MM.1S (cell line): Measurements from ENCODE around the gene DGCR8.

Experiments
- DNase-seq: peaks from one replicate; pipeline ENCODE4 v3.0.0-alpha.2; 2015
- H2AFZ ChIP-seq: fragments of 300-600 bp; sonication (generic); 2 replicates; pipeline ENCODE4 v1.6.0; 2016; ENCODE audit warnings: antibody characterized with exemption, low read length
- H3F3A ChIP-seq: fragments of 300-600 bp; sonication (generic); 2 replicates; pipeline ENCODE4 v1.6.1; 2016; ENCODE audit warnings: mild to moderate bottlenecking, antibody characterized with exemption, low read length, moderate library complexity, mixed read lengths; ENCODE audit not compliant: insufficient read depth
- H3K27ac ChIP-seq: fragments of 300-600 bp; sonication (generic); 2 replicates; pipeline ENCODE4 v1.5.1; 2016; ENCODE audit warnings: mild to moderate bottlenecking, low read length
- H3K27me3 ChIP-seq: fragments of 300-600 bp; sonication (generic); replicated peaks from 2 replicates; pipeline ENCODE4 v1.6.0; 2016; ENCODE audit warnings: low read length; ENCODE audit not compliant: insufficient read depth
- H3K36me3 ChIP-seq: fragments of 300-600 bp; sonication (generic); replicated peaks from 2 replicates; pipeline ENCODE4 v1.6.1; 2016; ENCODE audit warnings: mild to moderate bottlenecking, low read length, mixed read lengths; ENCODE audit not compliant: insufficient read depth
- H3K4me1 ChIP-seq: fragments of 300-600 bp; sonication (generic); 2 replicates; pipeline ENCODE4 v1.6.1; 2016; ENCODE audit warnings: low read length, mixed read lengths
- H3K4me2 ChIP-seq: fragments of 300-600 bp; sonication (generic); 2 replicates; pipeline ENCODE4 v1.6.0; 2016; ENCODE audit warnings: low read depth, low read length
- H3K4me3 ChIP-seq: fragments of 300-600 bp; sonication (generic); 2 replicates; pipeline ENCODE4 v1.5.1; 2016; ENCODE audit warnings: low read length, mixed read lengths
- H3K79me2 ChIP-seq: fragments of 300-600 bp; sonication (generic); 2 replicates; pipeline ENCODE4 v1.6.1; 2016; ENCODE audit warnings: mixed run types, low read length, mixed read lengths
- H3K9ac ChIP-seq: fragments of 300-600 bp; sonication (generic); 2 replicates; pipeline ENCODE4 v1.6.1; 2016; ENCODE audit warnings: low read length, mixed read lengths
- H3K9me2 ChIP-seq: fragments of 300-600 bp; sonication (generic); replicated peaks from 2 replicates; pipeline ENCODE4 v1.6.1; 2016; ENCODE audit warnings: mild to moderate bottlenecking, low read length, mixed read lengths; ENCODE audit not compliant: insufficient read depth
- H3K9me3 ChIP-seq: fragments of 300-600 bp; sonication (generic); replicated peaks from 2 replicates; pipeline ENCODE4 v1.6.1; 2016; ENCODE audit warnings: mild to moderate bottlenecking, low read length, mixed read lengths; ENCODE audit not compliant: insufficient read depth
- H4K20me1 ChIP-seq: fragments of 300-600 bp; sonication (generic); 2 replicates; pipeline ENCODE4 v1.6.1; 2016; ENCODE audit warnings: mild to moderate bottlenecking, low read length, moderate library complexity, mixed read lengths; ENCODE audit not compliant: insufficient read depth
- CTCF ChIP-seq: fragments of 300-600 bp; sonication (generic); IDR thresholded peaks from 2 replicates; pipeline ENCODE4 v1.5.1; 2016; ENCODE audit warnings: antibody characterized with exemption, low read length, mixed read lengths
- EZH2 ChIP-seq: fragments of 300-600 bp; sonication (generic); optimal IDR thresholded peaks from 2 replicates; pipeline ENCODE3; 2017; ENCODE audit warnings: low read depth, mild to moderate bottlenecking, antibody characterized with exemption, low read length, mixed read lengths
- EZH2phosphoT487 ChIP-seq: fragments of 300-600 bp; sonication (generic); IDR thresholded peaks from 2 replicates; pipeline ENCODE4 v1.6.1; 2018; ENCODE audit warnings: antibody characterized with exemption, low read length

Gene DGCR8

GRCh38 chr22:20102203-20102780 lies 22.3 kb downstream of the DGCR8 start:
- DNase-seq = no peak
- no peak overlapping the region for H3K4me3 ChIP-seq
- no peak overlapping the region for H3K27ac ChIP-seq
- H3K4me1 ChIP-seq = no peaks in the 10 kb centered on the region
- H3K4me2 ChIP-seq = no peak overlapping the region
- H4K20me1 ChIP-seq = no peaks in the 10 kb centered on the region
- TF ChIP-seq EZH2 (no peak), EZH2phosphoT487 (no peak), CTCF (no peak)
- no peaks in the 10 kb centered on the region for H3K9me3 ChIP-seq
- no peaks in the 10 kb centered on the region for H3F3A ChIP-seq
- H2AFZ ChIP-seq = no peak overlapping the region
- no peak overlapping the region for H3K9ac ChIP-seq
- peaks cover 12% of the 10 kb centered on the region for H3K36me3 ChIP-seq
- H3K79me2 ChIP-seq = peaks cover 54% of the 10 kb centered on the region
- no peaks in the 10 kb centered on the region for H3K9me2 ChIP-seq
- no peaks in the 10 kb centered on the region for H3K27me3 ChIP-seq

GRCh38 chr22:20105456-20106204 lies 25.6 kb downstream of the DGCR8 start:
- no peak overlapping the region for H3K27ac ChIP-seq
- H3K79me2 ChIP-seq = peaks cover 35% of the 10 kb centered on the region
- H2AFZ ChIP-seq = no peak overlapping the region
- peaks cover 12% of the 10 kb centered on the region for H3F3A ChIP-seq
- no peak for DNase-seq
- H3K4me3 ChIP-seq = no peak overlapping the region
- no peaks in the 10 kb centered on the region for H3K27me3 ChIP-seq
- H3K9ac ChIP-seq = no peak overlapping the region
- H3K36me3 ChIP-seq = peaks cover 9% of the 10 kb centered on the region
- no peaks in the 10 kb centered on the region for H3K9me2 ChIP-seq
- H3K4me2 ChIP-seq = no peak overlapping the region
- no peaks in the 10 kb centered on the region for H3K9me3 ChIP-seq
- no peaks in the 10 kb centered on the region for H3K4me1 ChIP-seq
- no peaks in the 10 kb centered on the region for H4K20me1 ChIP-seq
- TF ChIP-seq EZH2 = no peak

GRCh38 chr22:20106205-20106848 lies 26.3 kb downstream of the DGCR8 start:
- peaks cover 16% of the 10 kb centered on the region for H3F3A ChIP-seq
- H3K4me2 ChIP-seq = no peak overlapping the region
- peaks cover 32% of the 10 kb centered on the region for H3K79me2 ChIP-seq
- no peaks in the 10 kb centered on the region for H3K9me3 ChIP-seq
- H3K27me3 ChIP-seq = no peaks in the 10 kb centered on the region
- peaks cover 9% of the 10 kb centered on the region for H3K36me3 ChIP-seq
- H3K4me1 ChIP-seq = no peaks in the 10 kb centered on the region
- H4K20me1 ChIP-seq = no peaks in the 10 kb centered on the region
- no peak overlapping the region for H3K4me3 ChIP-seq
- H3K9me2 ChIP-seq = no peaks in the 10 kb centered on the region
- DNase-seq = no peak
- no peak overlapping the region for H3K9ac ChIP-seq
- no peak overlapping the region for H2AFZ ChIP-seq
- TF ChIP-seq EZH2 = no peak
- no peak for TF ChIP-seq EZH2phosphoT487
- no peak for TF ChIP-seq CTCF
- H3K27ac ChIP-seq = no peak overlapping the region

- Histone ChIP-seq H3K27me3 (no peaks in the 10 kb centered on the region), H3K9me3 (no peaks in the 10 kb centered on the region), H3K4me1 (no peaks in the 10 kb centered on the region), H3K79me2 (peaks cover 34% of the 10 kb centered on the region), H3K9ac (no peak overlapping the region), H3K36me3 (peaks cover 9% of the 10 kb centered on the region), H3F3A (peaks cover 17% of the 10 kb centered on the region), H3K4me3 (no peak overlapping the region), H3K9me2 (no peaks in the 10 kb centered on the region), H2AFZ (no peak overlapping the region), H3K4me2 (no peak overlapping the region), H3K27ac (no peak overlapping the region), H4K20me1 (no peaks in the 10 kb centered on the region)
- no peak for DNase-seq
- no peak for TF ChIP-seq EZH2
- TF ChIP-seq CTCF = no peak
- no peak for TF ChIP-seq EZH2phosphoT487
These were observed 26.8 kb downstream of the DGCR8 start for GRCh38 chr22:20106849-20107237.
